CD14-positive monocyte (primary cell): ENCODE data around the gene DYRK1B. TPM values are rescaled to one million over a fixed set of nuclear protein-coding genes. Genes with fewer than 3 reads are reported as not detected.

Source experiments
- DNase-seq, 3 donors: peaks; one replicate each; pipeline ENCODE4 v3.0.0-alpha.2; 2011 to 2022
- H2AFZ ChIP-seq: 2 replicates; pipeline ENCODE4 v1.6.0; 2012; ENCODE audit warnings: mild to moderate bottlenecking, low read depth, low read length, inconsistent platforms; ENCODE audit not compliant: insufficient read depth, poor library complexity, severe bottlenecking
- H3K27ac ChIP-seq, 2 donors: 1 replicate in 1 of 2; 2 replicates in 1 of 2; pipeline ENCODE4 v1.5.1; 2012 to 2013; ENCODE audit warnings: low read length in 2 of 2, control low read depth in 1 of 2, inconsistent platforms in 1 of 2, low read depth in 1 of 2, mild to moderate bottlenecking in 1 of 2
- H3K27me3 ChIP-seq, 2 donors: one replicate each; pipeline versions ENCODE4 v1.6.0 to v1.6.1; 2011 to 2013; ENCODE audit warnings: low read length in 2 of 2; ENCODE audit not compliant: control insufficient read depth in 2 of 2, insufficient read depth in 2 of 2
- H3K36me3 ChIP-seq, 2 donors: replicated peaks in 1 of 2; 1 replicate in 1 of 2; 2 replicates in 1 of 2; pipeline versions ENCODE4 v1.5.1 to v1.6.1; 2012 to 2013; ENCODE audit warnings: low read length in 2 of 2, control low read depth in 1 of 2, inconsistent platforms in 1 of 2, mild to moderate bottlenecking in 1 of 2; ENCODE audit not compliant: insufficient read depth in 2 of 2, control insufficient read depth in 1 of 2
- H3K4me1 ChIP-seq, 2 donors: 1 replicate in 1 of 2; 2 replicates in 1 of 2; pipeline versions ENCODE4 v1.5.1 to v1.6.1; 2012 to 2013; ENCODE audit warnings: low read length in 2 of 2, control low read depth in 1 of 2, inconsistent platforms in 1 of 2, mild to moderate bottlenecking in 1 of 2, moderate library complexity in 1 of 2; ENCODE audit not compliant: insufficient read depth in 2 of 2, control insufficient read depth in 1 of 2
- H3K4me2 ChIP-seq: replicated peaks from 2 replicates; pipeline ENCODE3; 2012; ENCODE audit warnings: low read length, moderate library complexity, mild to moderate bottlenecking; ENCODE audit not compliant: poor library complexity, severe bottlenecking; ENCODE audit errors: extremely low read depth
- H3K4me3 ChIP-seq, 3 experiments: fragments of 200-600 bp in 1 of 3; sonication (generic) in 1 of 3; replicated peaks in 1 of 3; 1 replicate in 2 of 3; 2 replicates in 1 of 3; pipeline ENCODE4 v1.5.1; 2011 to 2013; ENCODE audit warnings: low read length in 3 of 3, mild to moderate bottlenecking in 3 of 3, control low read depth in 2 of 3, low read depth in 2 of 3, inconsistent platforms in 1 of 3, moderate library complexity in 1 of 3
- H3K79me2 ChIP-seq: 2 replicates; pipeline ENCODE4 v1.6.0; 2012; ENCODE audit warnings: mild to moderate bottlenecking, control low read depth, inconsistent platforms, low read length, moderate library complexity; ENCODE audit not compliant: insufficient read depth
- H3K9ac ChIP-seq: 2 replicates; pipeline ENCODE4 v1.6.0; 2017; ENCODE audit warnings: low read length, mild to moderate bottlenecking; ENCODE audit not compliant: insufficient read depth, poor library complexity, severe bottlenecking
- H3K9me3 ChIP-seq, 2 donors: replicated peaks in 1 of 2; 1 replicate in 1 of 2; 2 replicates in 1 of 2; pipeline versions ENCODE4 v1.5.1 to v1.6.1; 2012 to 2013; ENCODE audit warnings: low read length in 2 of 2, control low read depth in 1 of 2; ENCODE audit not compliant: control insufficient read depth in 1 of 2, insufficient read depth in 1 of 2
- H4K20me1 ChIP-seq: 2 replicates; pipeline ENCODE4 v1.6.0; 2012; ENCODE audit warnings: mild to moderate bottlenecking, low read length, control low read depth, moderate library complexity; ENCODE audit not compliant: insufficient read depth
- H3K27ac Mint-ChIP-seq, 7 donors: one replicate each; pipeline ENCODE4 v1.8.0; 2020; ENCODE audit warnings: mild to moderate bottlenecking in 7 of 7, mixed read lengths in 7 of 7, moderate library complexity in 6 of 7, inconsistent platforms in 2 of 7
- H3K27me3 Mint-ChIP-seq, 3 donors: one replicate each; pipeline ENCODE4 v1.8.0; 2021 to 2022; ENCODE audit warnings: low read depth in 3 of 3, mild to moderate bottlenecking in 3 of 3, mixed read lengths in 3 of 3, moderate library complexity in 3 of 3, inconsistent platforms in 1 of 3
- H3K36me3 Mint-ChIP-seq, 2 donors: one replicate each; pipeline ENCODE4 v1.8.0; 2020; ENCODE audit warnings: mixed read lengths in 2 of 2, inconsistent platforms in 1 of 2, mild to moderate bottlenecking in 1 of 2
- H3K4me1 Mint-ChIP-seq: one replicate; pipeline ENCODE4 v1.8.0; 2020; ENCODE audit warnings: mild to moderate bottlenecking, mixed read lengths
- H3K4me3 Mint-ChIP-seq, 2 donors: one replicate each; pipeline ENCODE4 v1.8.0; 2020; ENCODE audit warnings: mild to moderate bottlenecking in 2 of 2, mixed read lengths in 2 of 2, moderate library complexity in 1 of 2
- H3K9me3 Mint-ChIP-seq, 7 donors: one replicate each; pipeline ENCODE4 v1.8.0; 2020 to 2022; ENCODE audit warnings: mixed read lengths in 7 of 7, mild to moderate bottlenecking in 6 of 7, moderate library complexity in 6 of 7, inconsistent platforms in 2 of 7
- WGBS: methylation state at CpG from one replicate; pipeline ENCODE4 v1.1.5; 2013; ENCODE audit warnings: missing lambda C conversion rate; ENCODE audit not compliant: insufficient coverage; 5-methylcytosine and 5-hydroxymethylcytosine counted together
- intact Hi-C, 2 donors: fragments of 100-400 bp; cut with micrococcal nuclease; formaldehyde crosslinking; loops; one replicate each; pipeline versions ENCODE4 v1.15.0 to v1.15.1; 2023
- polyA plus RNA-seq, 3 donors: library from polyadenylated mRNA; depleted of rRNA in 1 of 3; unstranded in 2 of 3; stranded (reverse) in 1 of 3; fragments of 300-500 nt in 2 of 3; fragments of >200 nt in 1 of 3; fragmentation: Illumina TruSeq in 2 of 3; gene quantifications; 1 replicate in 2 of 3; 2 replicates in 1 of 3; pipeline ENCODE4 v1.2.3, GENCODE V29; 2012 to 2021
- TF ChIP-seq, protein P1 (sequence below): fragments of 200-600 bp; IDR thresholded peaks from one replicate; pipeline ENCODE4 v1.8.0; 2022; ENCODE audit warnings: antibody characterized with exemption, mild to moderate bottlenecking

The DYRK1B gene
- polyA plus RNA-seq, 3 donors = 4.2 to 13.6 (median 6.5) TPM

GRCh38 chr19:39865953-39866352, 32.0 kb upstream of the DYRK1B start:
- Histone ChIP-seq H3K27me3 (no peaks in the 10 kb centered on the region), H3K4me2 (no peak overlapping the region), H3K79me2 (no peaks in the 10 kb centered on the region), H2AFZ (no peak overlapping the region), H3K36me3 (no peaks in the 10 kb centered on the region), H3K4me1 (no peaks in the 10 kb centered on the region), H3K9ac (no peak overlapping the region), H3K4me3 (no peak overlapping the region), H3K9me3 (no peaks in the 10 kb centered on the region), H3K27ac (no peak overlapping the region), H4K20me1 (no peaks in the 10 kb centered on the region)
- Mint-ChIP-seq H3K4me1 (no peaks in the 10 kb centered on the region), H3K36me3 (no peaks in the 10 kb centered on the region), H3K27me3 (peaks cover 5 to 10% (median 6%) of the 10 kb centered on the region in 3 donors), H3K27ac (no peak overlapping the region), H3K4me3 (peak overlapping the region in 1 of 2 donors; percentile 1), H3K9me3 (no peaks in the 10 kb centered on the region)
- 83% methylated on average over 3 of the region's 5 CpGs for WGBS
- TF ChIP-seq, protein P1, sequence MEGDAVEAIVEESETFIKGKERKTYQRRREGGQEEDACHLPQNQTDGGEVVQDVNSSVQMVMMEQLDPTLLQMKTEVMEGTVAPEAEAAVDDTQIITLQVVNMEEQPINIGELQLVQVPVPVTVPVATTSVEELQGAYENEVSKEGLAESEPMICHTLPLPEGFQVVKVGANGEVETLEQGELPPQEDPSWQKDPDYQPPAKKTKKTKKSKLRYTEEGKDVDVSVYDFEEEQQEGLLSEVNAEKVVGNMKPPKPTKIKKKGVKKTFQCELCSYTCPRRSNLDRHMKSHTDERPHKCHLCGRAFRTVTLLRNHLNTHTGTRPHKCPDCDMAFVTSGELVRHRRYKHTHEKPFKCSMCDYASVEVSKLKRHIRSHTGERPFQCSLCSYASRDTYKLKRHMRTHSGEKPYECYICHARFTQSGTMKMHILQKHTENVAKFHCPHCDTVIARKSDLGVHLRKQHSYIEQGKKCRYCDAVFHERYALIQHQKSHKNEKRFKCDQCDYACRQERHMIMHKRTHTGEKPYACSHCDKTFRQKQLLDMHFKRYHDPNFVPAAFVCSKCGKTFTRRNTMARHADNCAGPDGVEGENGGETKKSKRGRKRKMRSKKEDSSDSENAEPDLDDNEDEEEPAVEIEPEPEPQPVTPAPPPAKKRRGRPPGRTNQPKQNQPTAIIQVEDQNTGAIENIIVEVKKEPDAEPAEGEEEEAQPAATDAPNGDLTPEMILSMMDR = no peak
- peak in 1 of 3 donors; percentile 18 for DNase-seq
- intact Hi-C loops = no loop called here

GRCh38 chr19:39865186-39865585, 31.2 kb upstream of the DYRK1B start:
- Histone ChIP-seq H3K9ac (no peak overlapping the region), H3K79me2 (no peaks in the 10 kb centered on the region), H3K27ac (no peak overlapping the region), H3K4me3 (no peak overlapping the region), H3K36me3 (no peaks in the 10 kb centered on the region), H3K27me3 (no peaks in the 10 kb centered on the region), H4K20me1 (no peaks in the 10 kb centered on the region), H3K4me1 (no peaks in the 10 kb centered on the region), H3K4me2 (no peak overlapping the region), H3K9me3 (no peaks in the 10 kb centered on the region), H2AFZ (no peak overlapping the region)
- Mint-ChIP-seq H3K36me3 (no peaks in the 10 kb centered on the region), H3K9me3 (no peaks in the 10 kb centered on the region), H3K4me1 (no peaks in the 10 kb centered on the region), H3K27ac (no peak overlapping the region), H3K4me3 (no peak overlapping the region), H3K27me3 (peaks cover 4 to 14% (median 7%) of the 10 kb centered on the region in 3 donors)
- intact Hi-C loops = no loop called here
- 100% methylated on average over 2 of the region's 2 CpGs for WGBS
- no peak for DNase-seq
- TF ChIP-seq, protein P1 = no peak
